NCI-H146 (cell line): Measurements from ENCODE around the gene CORO2B.
"Not testable (repeated sequence)": the region's sequence is repeated elsewhere in the genome, so short reads cannot be mapped to it uniquely, and the experiment has no call there.

Experiments used
- DNase-seq: peaks from one replicate; lab custom pipeline; 2025; lab: John Stamatoyannopoulos, UW

CORO2B gene

DNA sequence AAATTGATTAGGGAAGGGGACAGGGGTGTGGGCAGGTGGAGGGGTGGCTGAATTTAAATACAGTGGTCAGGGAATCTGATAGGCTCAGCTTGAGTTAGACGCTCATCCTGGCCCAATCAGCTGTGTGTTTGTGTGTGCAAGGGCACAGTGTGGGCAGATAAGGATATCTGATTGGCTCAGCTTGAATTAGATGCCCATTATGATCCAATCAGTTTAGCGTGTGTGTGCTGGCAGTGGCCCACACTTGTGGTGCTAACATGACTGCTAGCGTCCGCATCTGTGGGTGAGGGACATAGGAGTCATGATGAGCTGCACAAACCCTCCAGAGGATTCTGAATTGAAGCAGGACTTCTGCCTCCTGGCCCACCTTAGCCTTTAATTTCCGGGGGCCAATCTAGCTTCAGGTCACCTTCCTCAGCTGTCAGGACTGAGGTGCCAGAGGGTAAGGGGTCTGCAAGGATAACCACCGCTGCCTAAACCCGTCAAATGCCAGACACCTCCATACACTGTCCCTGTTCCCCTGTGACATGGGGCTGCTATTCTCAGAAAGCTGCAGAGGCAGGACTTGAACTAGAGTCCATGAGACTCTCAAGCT is 97.3 kb downstream of the CORO2B start:
- DNase-seq: no peak

DNA sequence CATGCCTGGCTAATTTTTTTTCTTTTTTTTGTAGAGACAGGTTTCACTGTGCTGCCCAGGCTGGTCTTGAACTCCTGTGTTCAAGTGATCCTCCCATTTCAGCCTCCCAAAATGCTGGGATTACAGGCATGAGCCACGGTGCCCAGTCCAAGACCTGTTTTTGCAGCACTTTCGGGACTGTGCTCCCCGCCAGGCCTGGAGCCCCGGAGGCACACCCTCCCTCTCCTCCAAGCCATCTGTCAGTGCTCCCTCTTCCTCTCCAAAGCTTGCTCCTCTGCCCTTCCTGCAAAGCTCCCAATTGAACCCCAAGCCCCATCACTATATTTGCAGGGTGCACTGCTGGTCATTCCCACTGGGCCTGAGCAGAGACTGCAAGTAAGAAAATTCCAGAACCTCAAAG is 98.1 kb downstream of the CORO2B start:
- no peak for DNase-seq

DNA sequence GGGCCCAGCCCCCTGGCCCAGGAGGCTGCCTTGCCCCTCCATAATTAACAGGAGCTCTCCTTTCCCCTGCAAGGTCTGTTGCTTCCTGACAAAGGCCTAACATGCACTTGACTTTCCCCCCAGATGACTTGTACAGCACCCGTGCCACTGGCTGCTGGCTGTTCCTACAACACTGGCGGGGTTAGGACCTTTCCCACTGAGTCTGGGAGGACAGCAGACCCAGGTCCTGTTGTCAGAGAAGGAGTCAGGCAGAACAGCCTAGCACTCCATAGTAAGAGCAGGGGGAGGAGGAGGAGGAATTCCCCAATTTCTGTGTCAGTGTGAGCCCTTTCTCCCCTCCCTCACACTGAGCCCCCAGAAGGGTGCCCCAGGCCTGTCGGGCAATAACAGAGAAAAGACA is 99.2 kb downstream of the CORO2B start:
- no peak for DNase-seq

DNA sequence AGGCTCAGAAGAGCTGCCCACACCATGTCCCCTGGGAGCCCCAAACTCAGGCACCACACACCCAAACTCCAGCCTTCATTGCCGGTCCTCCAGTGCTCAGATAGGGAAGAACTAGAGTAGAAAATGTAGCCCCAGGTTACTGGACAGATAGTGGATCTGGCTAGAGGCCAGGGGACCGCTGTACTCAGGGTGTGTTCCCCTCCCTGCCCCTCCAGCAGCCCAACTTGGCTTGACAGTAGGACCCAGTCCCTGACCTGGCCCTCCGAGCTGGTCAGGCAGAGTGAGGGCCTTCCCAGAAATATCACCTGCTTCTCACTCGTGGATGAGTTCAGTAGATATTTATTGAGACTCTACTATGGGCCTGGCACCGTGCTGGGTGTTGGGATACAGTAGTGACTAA is 100.0 kb downstream of the CORO2B start:
- DNase-seq: no peak

DNA sequence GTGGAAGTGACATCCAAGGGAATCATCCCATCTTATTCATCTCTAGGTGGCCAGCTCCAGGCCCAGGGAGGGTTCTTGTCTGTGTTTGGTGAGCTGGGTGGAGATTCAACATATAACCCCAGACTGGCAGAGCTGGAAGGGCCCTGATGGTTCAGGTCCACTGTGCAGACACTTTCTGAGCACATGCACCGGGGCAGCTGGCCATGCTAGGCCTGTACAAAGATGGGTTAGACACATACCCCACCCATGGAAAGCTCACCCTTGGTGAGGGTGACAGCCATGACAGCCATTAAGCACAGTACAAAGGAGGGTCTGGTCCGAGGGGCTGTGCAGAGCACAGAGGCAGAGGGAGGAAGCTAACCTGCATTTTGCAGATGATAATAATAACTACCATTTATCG is 100.4 kb downstream of the CORO2B start:
- no peak for DNase-seq

DNA sequence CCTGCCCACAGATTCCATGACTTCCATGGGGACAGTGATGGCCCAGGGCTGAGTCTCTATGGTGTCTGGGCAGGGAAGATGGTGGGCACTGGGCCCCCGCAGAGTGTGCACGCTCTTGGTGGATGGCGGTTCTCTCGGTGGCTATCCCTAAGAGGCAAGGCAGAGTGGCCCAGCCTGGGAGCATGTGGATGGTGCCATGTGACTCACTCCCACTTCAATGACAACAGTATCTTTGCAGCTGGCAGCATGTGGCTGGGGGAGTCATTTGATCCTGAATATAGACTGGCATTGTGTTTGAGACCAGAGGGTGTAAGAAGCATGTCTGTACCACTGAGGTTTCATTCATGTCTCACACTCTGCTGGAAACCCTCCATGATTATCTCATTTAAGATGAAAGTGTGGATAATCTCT is 101.2 kb downstream of the CORO2B start:
- DNase-seq: no peak

DNA sequence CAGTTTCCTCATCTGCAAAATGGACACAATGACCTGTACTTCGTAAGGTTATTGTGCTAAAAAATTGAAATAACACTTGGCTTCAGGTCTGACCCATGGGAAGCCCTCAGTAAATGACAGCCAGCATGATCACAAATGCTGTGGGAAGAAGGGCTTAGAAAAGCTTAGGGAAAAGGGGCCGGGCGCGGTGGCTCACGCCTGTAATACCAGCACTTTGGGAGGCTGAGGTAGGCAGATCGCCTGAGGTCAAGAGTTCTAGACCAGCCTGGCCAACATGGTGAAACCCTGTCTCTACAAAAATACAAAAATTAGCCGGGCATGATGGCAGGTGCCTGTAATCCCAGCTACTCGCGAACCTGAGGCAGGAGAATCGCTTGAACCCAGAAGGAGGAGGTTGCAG is 102.0 kb downstream of the CORO2B start:
- not testable (repeated sequence) for DNase-seq

DNA sequence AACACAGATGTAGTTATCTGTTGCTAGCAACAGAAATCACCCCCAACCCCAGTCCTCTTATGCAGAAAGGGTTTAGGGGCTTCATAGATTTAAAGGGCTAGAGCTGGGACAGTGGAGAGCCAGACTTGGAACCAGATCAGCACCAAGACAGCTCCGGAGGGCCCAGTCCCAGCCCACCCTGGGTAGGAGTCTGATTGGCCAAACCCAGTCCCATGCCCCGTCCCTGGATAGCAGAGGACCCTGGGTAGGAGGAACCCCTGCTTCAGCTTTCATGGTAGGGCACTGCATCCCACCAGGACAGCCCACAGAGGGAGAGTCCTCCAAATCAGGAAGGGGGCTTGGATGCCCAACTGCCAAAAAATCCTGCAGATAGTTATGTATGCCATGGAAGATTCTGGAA is 103.0 kb downstream of the CORO2B start:
- no peak for DNase-seq

DNA sequence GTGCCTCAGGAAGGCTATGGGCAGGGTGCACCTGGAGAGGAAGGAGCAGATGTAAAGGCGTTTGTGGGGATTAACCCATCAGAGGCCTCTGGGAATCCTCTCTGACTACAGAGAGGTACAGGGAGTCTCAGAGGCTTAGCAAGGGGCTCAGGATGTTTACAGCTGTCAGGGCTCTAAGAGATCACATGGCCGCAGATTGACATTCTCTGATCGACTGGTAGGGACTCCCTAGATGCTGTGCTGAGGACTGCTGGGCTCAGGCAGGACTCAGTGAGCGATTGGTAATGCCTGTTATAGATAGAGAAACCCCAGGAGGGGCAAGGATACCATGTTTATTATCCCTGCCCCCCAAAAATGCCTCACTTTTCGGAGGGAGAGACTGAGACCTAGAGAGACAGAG is 103.5 kb downstream of the CORO2B start:
- no peak for DNase-seq

DNA sequence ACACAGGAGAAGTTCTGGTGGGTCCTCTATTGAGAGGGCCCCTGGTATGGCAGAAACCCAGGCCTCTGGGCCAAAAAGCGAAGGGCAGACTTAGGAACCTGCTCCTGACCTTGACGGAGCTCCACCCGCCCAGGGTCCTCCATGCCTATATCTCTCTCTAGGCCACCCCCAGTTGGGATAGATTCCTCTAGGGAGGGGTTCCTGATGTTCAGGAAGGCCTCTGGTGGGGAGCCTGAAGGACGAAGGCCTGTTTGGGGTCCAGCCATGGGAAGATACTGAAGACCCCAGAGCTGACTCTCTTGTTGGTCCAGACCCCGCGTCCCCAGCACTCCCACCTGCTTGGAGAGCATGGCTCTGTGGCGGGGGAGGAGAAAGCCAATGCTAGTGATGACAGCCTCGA is 104.2 kb downstream of the CORO2B start:
- no peak for DNase-seq

DNA sequence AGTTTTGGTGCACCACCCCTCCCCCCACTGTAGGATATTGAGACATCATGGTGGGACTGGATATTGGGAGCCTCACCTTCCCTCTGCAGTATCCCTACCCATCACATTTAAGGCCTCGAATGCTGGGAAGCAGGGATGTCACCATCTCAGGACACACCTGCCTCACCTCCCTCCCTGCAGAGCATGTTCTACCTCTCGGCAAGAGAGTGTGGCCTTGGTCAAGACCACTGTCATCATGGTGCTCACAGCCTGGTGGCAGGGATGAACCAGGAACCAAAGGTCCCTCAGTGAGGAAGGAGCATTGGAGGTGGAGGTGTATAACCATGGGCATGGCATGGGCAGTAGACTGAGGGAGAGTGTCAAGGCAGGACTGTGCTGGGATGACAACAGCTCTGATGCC is 104.8 kb downstream of the CORO2B start:
- no peak for DNase-seq

DNA sequence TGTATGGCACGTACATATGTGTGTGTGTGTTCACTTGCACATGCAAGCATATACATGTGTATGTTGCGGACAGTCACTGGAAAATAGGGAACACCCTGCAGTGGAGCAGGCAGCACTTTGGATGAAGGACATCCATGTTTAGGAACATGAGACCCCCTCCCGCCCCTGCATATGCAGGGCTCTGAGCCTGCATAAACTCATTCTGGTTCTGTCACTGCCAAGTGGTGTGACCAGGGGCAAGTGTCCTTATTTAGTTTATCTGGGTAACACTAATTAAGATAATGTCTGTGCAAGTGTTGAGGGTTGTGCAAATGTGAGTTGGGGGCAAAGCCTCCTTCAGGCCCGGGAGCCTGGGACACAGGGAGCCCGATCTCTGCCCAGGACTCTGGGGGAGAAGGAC is 105.7 kb downstream of the CORO2B start:
- DNase-seq: no peak

DNA sequence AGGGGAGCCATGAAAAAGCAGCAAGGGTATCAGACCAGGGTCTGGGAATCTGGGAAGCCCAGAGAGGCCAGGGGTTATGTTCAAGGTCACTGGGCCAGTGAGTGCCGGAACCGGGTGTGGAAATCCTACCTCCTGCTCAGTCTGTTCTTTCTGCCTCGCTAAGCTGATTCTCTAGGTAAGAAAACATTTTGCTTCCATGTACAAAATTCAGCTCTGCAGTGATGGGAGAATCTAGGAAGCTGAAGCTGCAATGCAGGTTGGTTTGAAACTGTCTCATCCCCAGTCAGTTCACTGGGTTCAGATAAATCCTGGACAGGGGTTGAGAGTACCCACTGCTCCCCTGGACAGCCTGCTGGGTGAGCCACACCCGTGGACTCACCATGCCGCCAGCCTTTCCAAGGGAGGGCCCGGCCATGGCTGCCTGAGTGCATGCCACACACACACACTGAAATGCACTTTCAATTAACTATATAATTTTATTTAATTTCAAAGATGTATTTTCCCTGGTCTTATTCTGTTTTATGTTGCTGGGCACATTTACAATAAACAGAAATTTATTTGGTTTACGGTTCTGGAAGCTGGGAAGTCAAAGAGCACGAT is 108.4 kb downstream of the CORO2B start:
- no peak for DNase-seq

DNA sequence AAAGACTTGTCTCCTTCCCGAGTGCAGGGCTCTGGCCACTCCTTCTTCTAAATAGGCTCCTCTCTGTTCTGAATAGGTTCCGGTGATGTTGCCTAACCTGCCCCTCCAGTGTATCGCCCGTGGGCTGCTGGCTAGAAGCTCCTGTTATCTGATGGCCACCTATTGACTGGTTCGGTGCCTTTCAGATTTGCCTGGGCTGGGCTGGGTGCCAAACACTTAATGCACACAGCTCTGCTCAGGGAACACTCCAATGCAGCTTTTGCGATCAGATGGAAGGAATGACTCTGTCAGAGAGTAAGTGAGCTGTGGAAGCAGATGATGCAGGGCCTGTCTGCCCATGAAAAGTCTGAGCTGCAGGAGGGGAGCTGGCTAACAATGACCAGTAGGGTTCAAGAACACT is 112.9 kb downstream of the CORO2B start:
- peak; percentile 48 for DNase-seq

DNA sequence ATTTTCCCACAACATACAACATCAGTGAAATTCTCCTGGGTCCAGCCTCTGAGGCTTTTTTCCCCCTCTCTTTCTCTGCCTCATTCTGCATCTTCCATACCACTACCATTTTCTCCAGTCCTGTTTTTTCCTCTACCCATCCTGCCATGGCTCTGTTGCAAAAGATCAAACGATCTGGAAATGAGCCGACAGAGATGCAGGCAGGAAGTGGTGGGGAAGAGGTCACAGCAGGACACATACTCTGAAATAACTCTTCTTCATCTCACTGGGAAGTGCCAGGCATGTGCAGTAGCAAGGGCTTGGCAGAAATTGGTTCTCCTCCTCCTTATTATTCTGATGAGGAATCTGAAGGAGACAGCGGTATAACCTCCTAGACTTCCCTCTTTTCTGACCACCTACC is 114.3 kb downstream of the CORO2B start:
- DNase-seq: no peak

DNA sequence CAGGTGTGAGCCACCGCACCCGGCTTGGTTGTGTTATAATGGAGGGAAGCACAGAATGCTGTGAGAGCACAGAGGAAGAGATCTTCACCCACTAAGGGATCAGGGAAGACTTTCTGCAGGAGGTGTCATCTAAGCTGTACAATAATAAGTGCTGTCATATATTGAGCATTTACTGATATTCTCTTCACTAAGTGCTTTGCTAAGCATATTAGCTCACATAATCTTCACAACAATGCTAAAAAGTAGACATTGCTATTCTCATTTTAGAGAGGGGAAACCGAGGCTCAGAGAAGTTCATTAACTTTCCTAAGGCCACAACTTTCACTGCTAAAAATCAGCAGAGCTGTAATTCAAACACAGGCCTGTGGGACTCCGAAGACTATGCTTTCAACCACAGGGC is 115.3 kb downstream of the CORO2B start:
- DNase-seq: no peak

DNA sequence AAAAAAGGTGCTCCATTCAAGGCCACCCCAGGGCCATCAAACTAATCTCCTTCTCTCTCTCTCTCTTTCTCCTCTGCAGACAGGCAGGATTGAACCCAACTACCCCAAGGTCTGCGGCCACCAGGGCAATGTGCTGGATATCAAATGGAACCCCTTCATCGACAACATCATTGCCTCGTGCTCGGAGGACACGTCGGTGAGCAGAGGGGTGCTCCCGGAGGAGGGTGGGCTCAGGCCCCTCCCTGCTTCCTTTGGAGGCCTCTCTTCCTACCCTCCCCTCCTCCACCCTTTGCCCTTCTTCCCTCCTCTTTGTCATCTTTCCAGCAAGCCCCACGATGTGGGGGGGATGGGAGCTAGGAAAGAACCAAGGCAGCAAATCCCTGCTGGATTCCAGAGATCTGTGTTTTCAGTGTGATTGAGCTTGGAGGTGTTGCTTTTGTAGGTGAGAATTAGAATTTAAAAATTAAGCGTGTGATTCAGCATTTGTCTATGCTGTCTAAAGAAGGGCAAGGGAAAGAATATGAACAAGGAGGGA is 116.3 kb downstream of the CORO2B start:
- DNase-seq: no peak

DNA sequence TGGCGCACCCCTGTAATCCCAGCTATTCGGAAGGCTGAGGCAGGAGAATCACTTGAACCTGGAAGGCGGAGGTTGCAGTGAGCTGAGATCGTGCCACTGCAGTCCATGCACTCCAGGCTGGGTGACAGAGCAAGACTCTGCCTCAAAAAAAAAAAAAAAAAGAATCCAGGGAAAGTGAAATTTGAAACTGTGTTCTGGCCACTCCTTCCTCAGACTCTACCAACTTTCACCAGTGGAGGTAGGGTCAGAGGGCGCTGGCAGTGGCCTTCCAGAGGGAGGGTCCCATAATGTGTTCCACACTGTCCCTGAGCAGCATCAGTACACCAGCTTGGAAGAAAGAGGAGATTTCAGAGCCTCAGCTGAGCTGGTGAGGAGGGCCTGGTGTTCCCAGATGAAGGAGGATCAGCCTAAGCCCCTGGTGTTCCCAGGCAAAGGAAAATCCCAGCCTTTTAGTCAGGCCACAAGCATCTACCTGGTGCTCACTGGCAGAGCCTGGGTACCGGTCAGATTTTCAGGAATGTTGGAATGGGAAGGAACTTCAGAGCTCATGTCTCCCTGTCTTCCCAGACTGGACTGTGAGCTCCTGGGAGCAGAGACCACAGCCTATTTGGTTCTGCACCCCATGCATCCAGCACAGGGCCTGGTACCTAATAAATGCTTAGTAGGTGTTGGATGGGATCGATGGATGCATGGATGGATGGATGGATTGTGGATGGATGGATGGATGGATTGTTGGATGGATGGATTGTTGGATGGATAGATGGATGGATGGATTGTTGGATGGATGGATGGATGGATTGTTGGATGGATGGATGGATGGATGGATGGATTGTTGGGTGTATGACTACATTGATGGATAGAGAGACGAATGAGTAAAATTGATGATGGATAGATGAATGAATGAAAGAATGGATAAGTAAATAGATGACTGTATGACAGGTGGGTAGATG is 117.9 kb downstream of the CORO2B start:
- no peak for DNase-seq

DNA sequence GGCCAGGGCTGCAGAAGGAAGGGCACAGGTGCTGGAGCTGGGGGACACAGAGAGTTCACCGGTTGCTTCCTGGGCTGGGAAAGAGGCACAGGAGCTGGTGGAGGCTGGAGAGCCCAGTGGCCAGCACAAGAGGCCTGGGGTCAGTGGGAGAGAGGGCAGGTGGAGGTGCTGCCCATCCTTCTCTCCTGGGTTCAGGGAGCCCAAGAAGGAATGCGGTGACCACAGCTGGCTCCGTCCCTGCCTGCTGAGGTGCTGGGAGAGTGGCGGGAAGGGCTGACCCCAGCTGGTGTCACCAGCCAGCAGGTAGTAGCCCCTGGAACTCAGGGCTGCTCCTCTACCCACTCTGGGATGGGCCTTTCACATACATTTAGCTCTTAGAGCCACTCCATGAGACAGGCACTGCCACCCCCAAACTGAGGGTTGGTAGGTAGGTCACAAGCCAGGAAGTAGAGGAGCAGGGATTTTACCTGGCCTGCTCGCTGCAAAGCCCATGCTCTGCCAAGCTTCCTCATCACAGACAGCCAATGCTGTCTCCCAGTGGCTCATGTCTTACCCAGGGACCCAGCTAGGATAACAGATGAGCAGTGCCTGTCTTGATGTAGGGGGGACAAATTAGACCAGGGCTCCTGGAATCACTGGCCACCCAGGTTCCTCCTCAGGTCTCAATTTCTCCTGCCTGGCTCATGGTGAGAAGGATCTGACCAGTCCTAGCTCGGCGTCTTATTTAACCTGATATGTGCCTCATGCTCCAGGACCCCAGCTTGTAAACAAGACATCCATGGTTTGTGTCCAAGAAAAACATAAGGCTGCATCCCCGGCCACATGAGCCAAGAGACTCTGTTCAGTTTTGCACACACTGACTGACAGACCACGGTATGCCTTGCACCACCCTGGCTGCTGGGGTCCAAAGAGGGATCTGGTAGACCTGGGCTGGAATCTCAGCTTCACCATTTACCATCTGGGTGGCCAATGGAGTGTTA is 119.2 kb downstream of the CORO2B start:
- no peak for DNase-seq

DNA sequence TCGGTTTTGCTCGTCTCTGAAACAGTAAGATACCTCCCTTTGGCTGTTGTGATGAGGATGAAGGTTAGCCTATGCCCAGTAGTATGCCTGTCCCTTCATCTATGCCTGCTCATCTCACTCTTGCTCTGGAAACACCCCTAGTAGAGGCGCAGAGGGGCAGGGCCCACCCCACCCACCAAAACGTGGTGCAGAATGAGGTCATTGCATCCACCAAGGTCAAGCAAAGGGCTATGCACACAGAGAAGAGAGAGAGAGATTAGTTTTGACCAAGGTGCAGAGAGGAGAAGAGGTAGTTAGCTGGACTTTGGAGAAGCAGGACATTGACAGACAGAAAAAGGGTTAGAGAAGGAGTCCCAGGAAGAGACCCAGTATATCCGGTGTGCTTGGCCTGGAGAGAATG is 119.9 kb downstream of the CORO2B start:
- no peak for DNase-seq

DNA sequence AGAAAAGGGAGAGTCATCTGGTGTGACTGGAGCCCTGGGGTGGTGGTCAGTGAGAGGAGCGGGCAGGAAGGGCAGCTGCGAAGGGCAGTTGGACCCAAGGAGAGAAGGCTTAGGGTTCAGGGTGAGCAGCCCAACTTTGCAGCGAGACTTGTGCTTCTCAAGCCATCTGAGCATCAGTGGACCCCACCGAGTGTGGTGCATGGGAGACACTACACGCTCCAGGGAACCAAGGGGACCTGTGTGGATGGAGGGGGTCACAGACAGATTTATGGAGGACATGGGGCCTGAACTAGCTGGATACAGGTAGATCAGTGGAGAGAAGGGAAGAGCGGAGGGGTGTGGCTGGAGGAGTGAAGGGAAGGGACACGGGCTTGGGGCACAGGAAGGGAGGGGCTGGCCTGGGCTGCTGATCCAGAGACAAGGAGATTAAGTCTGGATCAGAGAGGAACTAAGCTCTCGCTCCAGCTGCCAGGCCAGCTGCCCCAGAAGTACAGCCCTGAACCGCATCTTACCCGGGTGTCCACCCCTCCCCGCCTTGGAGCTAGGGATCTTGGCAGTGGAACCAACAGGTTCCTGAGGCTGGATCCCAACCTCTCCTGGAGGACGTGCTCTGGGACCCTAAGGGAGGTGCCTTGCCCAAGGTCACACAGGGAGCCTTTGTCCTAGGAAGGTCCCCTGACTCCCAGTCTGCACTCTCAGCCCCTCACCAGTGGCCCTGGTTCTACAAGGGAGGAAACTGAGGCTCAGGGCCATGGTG is 120.5 kb downstream of the CORO2B start:
- DNase-seq: no peak
